Bronchial epithelial cell (primary cell): ENCODE measurements around the gene SLC14A1. TPM values are rescaled to one million over a fixed set of nuclear protein-coding genes. Genes with fewer than 3 reads are reported as not detected.

Experiments
- DNase-seq: peaks from one replicate; pipeline ENCODE4 v3.0.0-alpha.2; 2010; ENCODE audit warnings: low read depth
- FAIRE-seq: peaks from 2 replicates; lab custom pipeline; 2011; peaks lifted over from hg19 to GRCh38; lab: Jason Lieb, UNC
- H3K27me3 ChIP-seq: 2 replicates; pipeline ENCODE4 v1.5.1; 2011; ENCODE audit warnings: low read length; ENCODE audit not compliant: control insufficient read depth, insufficient read depth
- H3K36me3 ChIP-seq: 2 replicates; pipeline ENCODE4 v1.5.1; 2011; ENCODE audit warnings: low read length; ENCODE audit not compliant: control insufficient read depth, insufficient read depth
- H3K4me3 ChIP-seq: 2 replicates; pipeline ENCODE4 v1.5.1; 2011; ENCODE audit warnings: mild to moderate bottlenecking, low read depth, low read length, control low read depth
- total RNA-seq: library from RNA; depleted of rRNA; stranded (reverse); fragments of >200 nt; gene quantifications from 2 replicates; pipeline ENCODE4 v1.2.1, GENCODE V29; 2014
- TF ChIP-seq, protein P1 (sequence below): IDR thresholded peaks from 2 replicates; pipeline ENCODE4 v1.5.1; 2011; ENCODE audit warnings: mild to moderate bottlenecking, moderate library complexity, low read length, control low read depth, inconsistent platforms; ENCODE audit not compliant: insufficient read depth, severe bottlenecking

The SLC14A1 gene
- total RNA-seq, 1 donor from 2014 or later = not detected

DNA sequence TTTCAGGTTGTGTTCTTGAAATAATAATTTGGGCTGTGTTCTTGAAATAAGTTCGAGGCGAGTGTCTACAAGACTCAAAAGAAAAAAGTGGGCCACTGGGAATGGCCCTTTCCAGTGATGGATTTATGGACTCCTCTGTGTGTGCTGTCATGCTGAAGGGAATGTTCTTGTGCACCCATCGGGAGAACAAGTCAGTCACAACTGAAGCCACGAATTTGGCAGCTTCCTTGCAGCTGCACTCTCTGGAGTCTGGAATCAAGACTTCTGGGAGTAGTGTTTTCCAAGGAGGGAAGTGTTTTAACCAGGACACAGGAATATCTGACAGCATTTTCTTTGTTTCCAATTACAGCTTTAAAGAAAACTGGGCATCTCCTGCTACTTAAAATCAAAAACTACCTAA is 620 bp downstream of the SLC14A1 start:
- TF ChIP-seq, protein P1, sequence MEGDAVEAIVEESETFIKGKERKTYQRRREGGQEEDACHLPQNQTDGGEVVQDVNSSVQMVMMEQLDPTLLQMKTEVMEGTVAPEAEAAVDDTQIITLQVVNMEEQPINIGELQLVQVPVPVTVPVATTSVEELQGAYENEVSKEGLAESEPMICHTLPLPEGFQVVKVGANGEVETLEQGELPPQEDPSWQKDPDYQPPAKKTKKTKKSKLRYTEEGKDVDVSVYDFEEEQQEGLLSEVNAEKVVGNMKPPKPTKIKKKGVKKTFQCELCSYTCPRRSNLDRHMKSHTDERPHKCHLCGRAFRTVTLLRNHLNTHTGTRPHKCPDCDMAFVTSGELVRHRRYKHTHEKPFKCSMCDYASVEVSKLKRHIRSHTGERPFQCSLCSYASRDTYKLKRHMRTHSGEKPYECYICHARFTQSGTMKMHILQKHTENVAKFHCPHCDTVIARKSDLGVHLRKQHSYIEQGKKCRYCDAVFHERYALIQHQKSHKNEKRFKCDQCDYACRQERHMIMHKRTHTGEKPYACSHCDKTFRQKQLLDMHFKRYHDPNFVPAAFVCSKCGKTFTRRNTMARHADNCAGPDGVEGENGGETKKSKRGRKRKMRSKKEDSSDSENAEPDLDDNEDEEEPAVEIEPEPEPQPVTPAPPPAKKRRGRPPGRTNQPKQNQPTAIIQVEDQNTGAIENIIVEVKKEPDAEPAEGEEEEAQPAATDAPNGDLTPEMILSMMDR = no peak
- no peaks in the 10 kb centered on the region for H3K36me3 ChIP-seq
- H3K27me3 ChIP-seq = no peaks in the 10 kb centered on the region
- DNase-seq (no peak), FAIRE-seq (no peak)
- H3K4me3 ChIP-seq = no peak overlapping the region

- no peaks in the 10 kb centered on the region for H3K36me3 ChIP-seq
- no peak overlapping the region for H3K4me3 ChIP-seq
- H3K27me3 ChIP-seq = no peaks in the 10 kb centered on the region
- FAIRE-seq (no peak), DNase-seq (no peak)
- TF ChIP-seq, protein P1 = no peak
Observed at GRCh38 chr18:45725336-45725735, 1.4 kb downstream of the SLC14A1 start.

- no peak for DNase-seq
- Histone ChIP-seq H3K36me3 (no peaks in the 10 kb centered on the region), H3K4me3 (no peak overlapping the region), H3K27me3 (no peaks in the 10 kb centered on the region)
- no peak for FAIRE-seq
- TF ChIP-seq, protein P1 = no peak
Observed at GRCh38 chr18:45726603-45727002, 2.6 kb downstream of the SLC14A1 start.

DNA sequence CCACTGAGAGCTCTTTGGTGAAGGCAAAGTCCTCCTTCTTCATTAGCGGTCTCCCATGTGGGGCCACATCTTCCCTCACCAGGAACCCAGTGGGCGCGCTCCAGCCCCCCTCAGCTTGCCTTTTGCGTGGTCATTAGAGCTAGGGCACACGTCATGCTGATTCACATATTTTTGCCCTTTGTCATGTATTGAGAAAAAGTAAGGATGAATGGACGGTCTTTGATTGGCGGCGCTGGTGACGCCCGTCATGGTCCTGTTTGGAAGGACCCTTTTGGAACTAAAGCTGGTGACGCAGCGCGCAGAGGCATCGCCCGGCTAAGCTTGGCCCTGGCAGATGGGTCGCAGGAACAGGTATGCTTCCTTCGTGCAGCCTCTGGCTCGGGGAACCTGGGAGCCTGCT is 3.1 kb downstream of the SLC14A1 start:
- no peak for FAIRE-seq
- H3K36me3 ChIP-seq = no peaks in the 10 kb centered on the region
- TF ChIP-seq, protein P1 = no peak
- H3K27me3 ChIP-seq = no peaks in the 10 kb centered on the region
- no peak for DNase-seq
- H3K4me3 ChIP-seq = no peak overlapping the region

DNA sequence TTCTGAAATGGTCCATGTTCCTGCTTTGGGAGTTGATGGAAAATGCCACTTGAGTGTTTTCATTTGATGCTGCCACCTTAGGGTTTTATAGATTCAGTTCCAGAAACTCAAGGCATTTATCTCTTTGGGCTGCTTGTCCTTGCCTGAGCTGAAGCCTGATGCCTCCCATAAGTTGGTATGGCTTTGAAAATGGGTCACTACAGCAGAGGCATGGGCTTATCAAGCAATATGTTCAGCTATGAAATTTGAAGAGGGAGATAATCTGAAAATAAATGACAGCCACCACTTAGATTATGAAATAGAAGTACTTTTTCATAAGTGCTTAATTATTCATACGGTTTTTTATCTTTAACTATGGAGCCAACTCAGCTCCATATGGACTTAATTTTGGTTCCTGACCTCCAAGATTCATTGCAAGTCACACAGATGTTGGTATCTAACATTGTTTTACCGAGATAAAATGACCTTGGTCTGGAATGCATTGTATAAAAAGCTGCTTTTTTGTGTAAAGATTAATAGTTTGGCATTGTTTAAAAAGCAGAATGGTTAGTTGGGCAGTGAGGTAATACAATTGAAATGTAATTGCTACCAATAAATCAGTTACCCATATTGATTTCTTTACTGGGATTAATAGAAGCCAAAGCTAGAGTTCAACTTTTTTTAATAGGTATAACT is 4.5 kb downstream of the SLC14A1 start:
- TF ChIP-seq, protein P1 = no peak
- FAIRE-seq = no peak

More for the DNA sequence above, 4.5 kb downstream of the SLC14A1 start:
- DNase-seq = no peak
- Histone ChIP-seq H3K27me3 (no peaks in the 10 kb centered on the region), H3K36me3 (no peaks in the 10 kb centered on the region), H3K4me3 (no peak overlapping the region)
